GM18511 (cell line): Measurements from ENCODE around the gene F2.
"Not testable (repeated sequence)": the region's sequence is repeated elsewhere in the genome, so short reads cannot be mapped to it uniquely, and the experiment has no call there.

Experiments used
- ATAC-seq: cut with Tn5 transposase; IDR thresholded peaks from one replicate; pipeline ENCODE4 v1.9.1; 2021; ENCODE audit warnings: mild to moderate bottlenecking, moderate library complexity; ENCODE audit not compliant: unreplicated experiment

The F2 gene

DNA sequence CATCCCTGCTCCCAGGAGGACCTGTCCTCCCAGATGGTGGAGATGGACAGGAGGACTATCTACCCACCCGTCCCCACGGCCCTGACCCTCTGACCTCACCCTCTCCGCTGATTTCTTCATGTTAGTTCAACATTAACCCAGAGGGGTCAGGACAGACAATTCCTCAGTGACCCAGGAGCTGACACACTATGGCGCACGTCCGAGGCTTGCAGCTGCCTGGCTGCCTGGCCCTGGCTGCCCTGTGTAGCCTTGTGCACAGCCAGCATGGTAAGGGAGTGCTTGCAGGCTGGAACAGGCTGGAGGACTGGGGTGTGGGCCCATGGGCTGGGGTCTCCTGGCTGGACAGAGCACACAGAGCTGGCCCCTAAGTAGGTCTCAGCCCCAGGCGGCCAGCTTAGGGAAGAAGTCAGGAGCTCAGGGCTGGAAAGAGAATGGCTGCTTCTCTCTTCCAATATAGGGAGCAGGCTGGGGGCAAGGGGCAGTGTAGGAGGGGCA, at the start of gene F2:
Gene F2, plus strand, starts transcription at position 166 of the 495 bp plus-strand sequence. Its CDS starts 23 bp downstream, at position 189.
- no peak for ATAC-seq

DNA sequence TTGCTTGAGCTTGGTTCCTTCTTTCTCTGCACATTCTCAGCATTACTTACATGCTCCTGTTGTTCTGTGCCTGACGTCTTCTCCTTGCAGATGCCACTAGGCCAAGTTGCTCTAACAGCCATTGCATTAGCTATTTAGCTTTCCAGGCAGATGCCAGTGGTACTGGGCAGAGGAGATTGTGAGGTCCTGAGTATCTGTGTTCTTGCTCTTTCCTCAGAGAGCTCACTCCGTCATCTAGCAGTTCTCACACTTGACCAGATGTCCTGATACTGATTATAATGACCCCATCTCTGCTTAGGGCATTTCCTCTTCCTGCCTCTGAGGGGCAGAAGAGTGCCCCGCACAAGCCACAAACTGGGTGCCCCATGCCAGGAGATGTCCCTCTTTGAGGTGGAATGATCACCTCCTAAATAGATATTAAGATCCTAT, 49.3 kb upstream of the F2 start:
- ATAC-seq = no peak

DNA sequence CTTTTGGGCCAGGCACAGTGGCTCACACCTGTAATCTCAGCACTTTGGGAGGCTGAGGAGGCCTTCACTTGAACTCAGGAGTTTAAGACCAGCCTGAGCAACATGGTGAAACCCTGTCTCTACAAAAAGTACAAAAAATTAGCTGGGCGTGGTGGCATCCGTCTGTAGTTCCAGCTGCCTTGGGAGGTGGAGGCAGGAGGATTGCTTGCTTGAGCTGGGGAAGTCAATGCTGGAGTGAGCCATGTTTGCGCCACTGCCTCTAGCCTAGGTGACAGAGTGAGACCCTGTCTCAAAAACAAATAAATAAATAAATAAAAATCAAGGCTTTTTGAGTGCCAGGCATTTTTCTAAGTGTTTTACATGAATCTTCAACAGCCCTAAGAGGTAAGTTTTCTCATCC, 48.5 kb upstream of the F2 start:
- ATAC-seq = not testable (repeated sequence)

DNA sequence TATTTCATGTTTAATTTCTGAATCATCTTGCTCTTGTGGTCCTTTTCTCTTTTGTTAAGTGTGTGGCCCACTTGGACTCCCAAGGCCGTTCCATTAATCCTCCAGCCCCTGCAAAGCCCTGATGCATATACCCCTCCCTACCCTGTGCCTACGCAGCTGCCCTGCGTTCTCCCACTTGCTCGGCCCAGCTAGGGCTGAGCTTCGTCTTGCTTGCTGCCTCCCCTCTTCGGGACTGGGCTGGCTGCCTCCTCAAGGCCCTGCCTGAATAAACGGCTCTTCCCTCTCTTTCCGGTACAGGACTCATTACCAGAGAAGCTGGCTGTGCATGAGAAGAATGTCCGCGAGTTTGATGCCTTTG, 47.1 kb upstream of the F2 start:
- no peak for ATAC-seq

DNA sequence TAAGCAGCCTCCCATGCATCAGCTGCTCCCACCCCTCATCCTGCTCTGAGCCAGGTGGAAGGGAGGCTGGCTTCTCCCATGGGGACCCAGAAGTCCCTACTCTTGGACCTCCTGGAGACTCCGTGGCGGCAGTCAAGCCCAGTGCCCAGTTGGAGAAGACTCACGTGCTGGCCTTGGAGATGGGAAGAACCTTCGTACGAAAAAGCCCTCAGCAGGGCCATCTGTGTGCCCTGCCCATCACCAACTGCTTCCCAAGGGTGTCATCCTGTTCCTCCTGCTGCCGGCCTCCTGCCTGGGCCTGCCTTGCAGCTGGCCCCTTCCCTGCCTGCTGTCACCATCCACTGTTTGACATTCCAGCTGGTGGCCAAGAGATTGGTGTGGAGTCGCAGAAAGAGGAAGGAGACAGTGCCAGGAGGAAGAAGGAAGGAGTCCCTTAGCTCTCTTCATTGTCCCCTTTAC, 46.6 kb upstream of the F2 start:
- ATAC-seq = no peak

DNA sequence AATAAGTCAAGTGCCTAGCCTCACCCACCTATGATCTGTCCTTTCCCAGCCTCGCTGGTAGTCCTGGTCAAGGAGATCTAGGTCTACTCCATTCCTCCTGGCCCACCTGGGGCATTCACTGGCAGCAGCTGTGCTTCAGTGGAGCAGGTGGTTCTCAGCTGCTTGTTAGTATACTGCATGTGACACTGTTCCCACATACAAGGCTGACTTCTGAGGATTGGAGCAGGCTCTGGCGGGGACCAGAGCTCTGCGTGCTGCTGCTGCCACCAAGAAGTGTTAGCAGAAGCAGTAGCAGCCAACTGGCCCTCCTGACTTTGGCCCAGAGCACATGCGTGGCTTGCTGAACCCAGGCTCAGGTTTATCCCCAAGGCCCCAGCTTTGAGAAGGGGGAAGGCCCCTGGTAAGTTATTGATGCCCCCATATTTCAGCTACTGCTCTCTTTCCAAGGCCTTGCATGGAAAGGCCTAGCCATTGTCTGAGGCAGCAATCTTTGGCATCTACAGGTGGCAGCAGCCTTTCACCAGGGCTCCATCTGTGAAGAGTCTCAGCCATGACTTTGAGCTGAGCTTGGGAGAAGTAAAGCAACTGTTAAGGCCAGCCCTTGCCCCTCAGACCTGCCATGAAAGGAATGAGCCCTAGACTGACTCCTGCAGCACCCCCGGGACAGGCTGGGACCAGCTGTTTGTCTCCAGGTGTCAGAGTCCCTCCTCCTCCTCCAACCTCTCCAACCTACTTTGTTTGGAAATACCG, 45.1 kb upstream of the F2 start:
- no peak for ATAC-seq

DNA sequence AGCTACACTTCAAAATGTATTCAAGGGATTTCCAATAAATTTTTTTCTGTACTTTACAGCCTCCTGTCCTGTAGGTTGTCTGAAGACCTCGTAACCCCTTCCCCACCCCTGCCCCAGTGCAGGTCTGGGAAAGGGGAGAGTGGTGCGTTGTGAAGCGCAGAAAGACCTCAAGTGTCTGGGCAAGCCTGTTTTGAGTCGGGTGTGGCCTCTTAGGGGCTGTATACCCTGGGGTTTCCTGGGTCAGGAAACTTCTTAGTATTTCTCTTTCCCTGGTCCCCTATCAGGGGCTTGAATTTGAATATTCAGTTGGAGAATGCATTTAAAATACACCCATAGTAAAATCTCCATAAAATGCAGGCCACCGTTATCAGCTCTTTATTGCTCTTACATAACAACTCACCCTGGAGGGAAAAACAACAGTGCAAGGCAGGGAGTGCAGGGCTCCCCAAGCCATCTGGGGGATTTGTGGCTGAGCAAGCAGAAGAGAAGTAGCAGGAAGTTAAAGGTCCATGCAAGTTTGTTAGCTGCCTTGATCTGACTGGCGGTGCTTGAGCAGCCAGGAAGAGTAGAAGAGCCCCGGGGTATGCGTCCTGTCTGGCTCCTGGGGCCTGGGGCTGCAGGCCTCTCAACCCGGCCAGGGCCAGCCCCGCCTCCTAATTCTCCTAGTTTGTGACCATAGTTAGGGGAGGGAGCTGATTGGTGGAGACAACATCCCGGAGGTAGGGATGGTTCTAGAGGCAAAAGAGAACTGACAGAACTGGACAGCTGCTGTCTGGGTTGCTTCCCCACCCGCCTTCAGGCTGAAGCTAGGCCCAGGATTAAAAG, 44.3 kb upstream of the F2 start:
- no peak for ATAC-seq

DNA sequence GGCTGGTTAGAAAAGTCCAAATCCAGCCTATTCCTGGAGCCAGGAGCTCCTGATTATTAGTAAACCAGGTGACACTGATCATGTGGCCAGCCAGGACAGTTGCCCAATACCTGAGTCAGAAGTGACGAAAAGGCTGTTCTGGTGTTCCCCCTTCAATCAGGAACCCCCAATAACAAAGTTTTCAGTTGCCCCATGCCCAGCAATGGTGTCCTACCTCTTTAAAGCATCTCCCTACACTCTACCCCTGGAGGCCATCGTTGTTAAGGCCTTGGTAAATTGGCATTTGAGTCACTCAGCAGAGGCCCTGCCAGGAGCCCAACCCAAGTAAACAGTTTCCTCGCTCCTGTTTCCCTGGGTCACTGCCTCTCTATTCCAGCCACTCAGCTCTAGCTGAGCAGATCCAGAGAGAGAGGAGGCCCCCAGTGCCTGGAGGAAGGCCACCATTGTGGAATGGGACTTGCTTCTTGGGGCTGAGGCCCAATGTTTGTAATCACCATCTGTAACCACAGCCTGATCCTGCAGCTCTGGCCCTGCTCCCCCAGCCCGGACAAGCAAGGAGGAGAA, 43.6 kb upstream of the F2 start:
- ATAC-seq = no peak

DNA sequence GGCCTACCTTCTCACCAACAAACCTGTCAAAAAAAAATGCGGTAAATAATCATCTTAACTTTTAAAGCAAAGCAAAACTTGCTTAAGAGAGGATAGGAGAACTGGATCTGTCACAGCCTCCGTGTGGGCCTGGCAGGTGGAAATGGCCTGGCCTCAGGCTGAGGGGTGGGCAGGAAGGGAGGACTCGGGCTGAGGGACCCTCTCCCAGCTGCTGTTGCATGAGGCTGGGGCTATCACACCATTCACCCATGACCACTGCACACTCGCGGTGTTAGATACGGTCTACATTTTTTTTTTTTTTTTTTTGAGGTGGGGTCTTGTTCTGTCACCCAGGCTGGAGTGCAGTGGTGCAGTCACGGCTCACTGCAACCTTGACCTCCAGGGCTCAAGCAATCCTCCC, 43.1 kb upstream of the F2 start:
- ATAC-seq = no peak

DNA sequence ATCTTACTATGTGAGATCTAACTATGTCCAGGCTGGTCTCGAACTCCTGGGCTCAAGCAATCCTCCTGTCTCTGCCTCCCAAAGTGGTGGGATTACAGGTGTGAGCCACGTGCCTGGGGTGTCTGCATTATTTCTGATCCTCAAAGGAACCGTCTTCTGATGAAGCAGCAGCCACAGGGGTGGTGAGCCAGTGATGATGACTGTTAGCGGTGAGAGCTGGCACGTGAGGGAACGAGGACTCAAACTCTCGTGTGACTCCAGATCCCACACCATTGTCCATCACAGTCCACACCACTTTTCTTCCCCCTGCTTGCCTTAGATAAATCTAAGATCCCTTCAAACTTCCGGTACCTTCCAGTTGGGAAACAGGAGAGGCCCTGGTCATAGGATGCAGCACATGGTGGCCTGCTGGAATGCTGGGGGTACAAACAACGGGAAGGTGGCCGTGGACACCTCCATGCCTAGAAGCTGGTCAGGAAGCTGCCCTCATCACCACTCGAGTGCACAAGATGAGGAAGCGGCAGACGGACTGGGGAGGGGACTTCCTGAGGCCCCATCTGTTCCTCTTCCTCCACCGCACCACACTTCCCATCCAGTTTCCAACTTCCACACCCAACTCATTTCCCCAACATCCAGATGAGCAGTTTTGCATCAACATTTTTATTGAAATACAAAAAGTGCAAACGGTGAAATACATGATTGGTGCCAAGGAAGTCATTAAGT, 42.4 kb upstream of the F2 start:
- no peak for ATAC-seq

DNA sequence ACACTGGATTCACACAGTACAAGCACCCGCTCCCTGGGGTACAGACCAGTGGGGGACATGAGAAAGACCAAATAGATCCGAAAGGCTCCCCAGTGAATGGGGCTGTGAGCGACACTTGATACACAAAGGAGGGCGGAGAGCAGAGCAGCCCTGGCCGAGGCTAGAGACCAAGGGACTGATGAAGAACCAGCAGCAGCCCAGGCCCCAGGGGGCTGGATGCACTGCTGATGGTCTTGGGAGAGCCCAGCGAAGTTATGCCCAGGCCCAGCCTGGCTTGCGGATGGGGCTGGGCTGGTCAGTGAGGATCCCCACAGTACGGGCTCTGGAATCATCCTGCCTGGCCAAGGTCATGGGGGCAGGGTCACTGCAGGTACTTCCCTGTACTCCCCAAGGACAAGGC, 41.8 kb upstream of the F2 start:
- ATAC-seq = no peak

DNA sequence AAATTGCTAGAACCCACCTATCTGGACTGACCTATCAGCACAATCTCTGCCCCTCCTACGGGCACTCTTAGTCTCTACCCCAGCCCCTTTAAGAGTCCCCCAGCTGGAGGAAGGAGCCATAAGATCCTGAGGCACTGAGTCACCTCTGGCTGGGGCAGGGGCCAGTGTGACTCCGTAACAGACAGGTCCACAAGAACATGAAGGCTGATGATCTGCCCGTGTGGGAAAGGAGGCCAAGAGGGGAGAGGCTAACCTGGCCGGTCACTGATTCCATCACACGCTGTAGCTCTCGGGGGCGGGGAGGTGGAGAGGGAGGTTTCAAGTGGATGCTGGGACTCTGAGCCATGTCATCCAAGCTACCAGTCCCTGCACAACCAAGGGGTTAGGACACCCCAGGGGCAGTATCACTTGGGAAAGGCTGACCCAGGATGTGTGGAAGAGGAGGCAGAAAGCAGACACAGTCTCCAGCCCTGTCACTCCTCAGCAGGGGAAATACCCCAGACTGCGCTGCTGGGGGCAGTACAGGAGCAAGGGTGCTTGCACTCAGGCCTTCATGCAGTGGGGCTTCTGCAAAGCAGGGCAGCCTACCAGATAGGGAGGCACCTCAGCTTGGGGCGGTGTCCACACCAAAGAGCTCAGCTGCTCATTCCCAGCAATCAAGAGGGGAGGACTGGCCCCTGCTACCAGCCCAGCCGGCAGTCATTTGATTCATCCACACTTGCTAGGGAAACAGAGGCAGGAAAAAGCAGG, 40.8 kb upstream of the F2 start:
- ATAC-seq = no peak

DNA sequence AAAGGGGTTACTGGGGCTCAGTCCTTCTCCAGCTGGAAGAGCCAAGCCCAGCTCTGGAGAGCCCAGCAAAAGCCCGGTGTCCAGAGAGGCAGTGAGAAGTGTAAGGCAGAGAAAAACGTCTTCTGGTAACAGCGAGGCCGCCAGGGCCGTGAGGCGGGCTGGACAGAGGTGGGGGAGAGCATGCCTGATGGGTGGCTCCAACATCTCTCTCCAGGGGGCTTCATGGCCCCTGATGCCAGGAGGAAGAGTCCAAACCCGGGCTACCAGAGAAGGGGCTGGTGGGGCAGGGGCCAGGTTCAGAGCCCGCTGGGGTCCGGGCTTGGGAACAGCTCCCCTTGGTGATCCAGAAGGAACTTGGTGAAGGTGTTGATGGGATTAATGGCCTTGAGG, 40.3 kb upstream of the F2 start:
- no peak for ATAC-seq

DNA sequence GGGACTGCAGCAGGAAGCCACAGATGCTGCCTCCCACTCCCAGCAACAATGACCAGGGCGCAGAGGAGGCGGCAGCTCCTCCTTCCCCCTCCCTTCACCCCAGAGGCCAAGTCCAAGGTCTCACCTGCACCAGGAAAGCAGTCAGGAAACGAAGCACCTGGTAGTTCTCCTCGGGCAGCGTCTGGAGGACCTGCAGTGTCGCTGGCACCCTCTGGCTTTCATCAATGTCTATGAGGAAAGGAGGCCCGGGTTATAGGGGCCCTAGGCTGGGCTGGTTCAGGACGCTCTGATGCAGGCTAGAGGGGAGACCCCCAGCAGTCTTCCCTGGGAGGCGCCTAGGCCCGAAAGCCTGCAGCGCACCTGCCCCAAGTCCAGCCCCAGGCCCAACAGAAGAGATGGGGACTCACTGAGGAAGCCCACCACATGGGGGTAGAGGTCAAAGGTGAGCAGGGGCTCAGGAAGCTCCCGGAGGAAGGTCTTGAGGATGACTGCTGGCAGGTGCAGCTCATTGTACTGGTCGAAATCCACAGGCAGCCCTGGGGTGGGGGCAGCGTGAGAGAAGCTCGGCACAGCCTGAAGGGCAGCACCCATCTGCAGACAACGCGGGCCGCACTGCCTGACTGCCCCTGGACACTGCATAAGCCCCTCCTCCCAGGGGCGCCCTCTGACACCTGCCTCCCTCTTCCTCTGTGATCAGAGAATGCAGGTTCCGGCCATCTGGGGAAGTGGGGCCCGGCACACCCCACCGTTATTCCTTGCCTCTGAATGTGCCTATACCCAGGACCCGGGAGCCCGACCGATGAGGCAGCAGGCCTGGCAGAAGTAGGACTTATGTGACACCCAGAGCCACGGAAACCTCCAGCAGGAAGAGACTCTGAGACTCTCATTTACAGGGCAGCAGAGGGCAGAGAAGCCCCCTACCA, 39.5 kb upstream of the F2 start:
- no peak for ATAC-seq

DNA sequence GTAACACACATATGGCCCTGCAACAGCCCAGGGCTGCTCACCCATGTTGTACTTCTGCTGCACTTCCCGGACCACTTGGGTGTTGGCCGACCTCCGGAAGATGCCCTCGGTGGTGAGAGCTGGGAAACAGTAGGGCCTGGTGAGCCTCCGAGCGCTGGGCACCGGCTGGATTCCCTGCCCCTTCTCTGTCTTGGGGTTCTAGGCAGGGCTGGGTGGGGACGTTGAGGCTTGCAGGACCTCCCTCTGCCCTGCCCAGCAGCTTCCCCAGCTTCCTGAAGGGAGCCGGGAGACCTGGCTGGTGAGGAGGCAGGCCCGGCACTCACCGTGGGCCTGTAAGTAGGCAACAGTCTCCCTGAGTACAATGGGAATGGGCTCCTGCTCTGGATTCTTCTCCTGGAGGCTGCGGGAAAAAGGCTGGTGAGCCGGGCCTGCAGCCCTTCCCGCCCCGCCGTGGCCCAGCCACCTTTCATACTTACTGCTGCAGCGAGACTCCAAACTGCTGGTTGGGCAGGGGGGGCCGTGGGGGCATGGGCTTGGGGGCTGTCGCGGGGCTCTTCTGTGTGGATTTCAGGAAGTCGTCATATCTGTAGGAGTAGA, 38.8 kb upstream of the F2 start:
- no peak for ATAC-seq

DNA sequence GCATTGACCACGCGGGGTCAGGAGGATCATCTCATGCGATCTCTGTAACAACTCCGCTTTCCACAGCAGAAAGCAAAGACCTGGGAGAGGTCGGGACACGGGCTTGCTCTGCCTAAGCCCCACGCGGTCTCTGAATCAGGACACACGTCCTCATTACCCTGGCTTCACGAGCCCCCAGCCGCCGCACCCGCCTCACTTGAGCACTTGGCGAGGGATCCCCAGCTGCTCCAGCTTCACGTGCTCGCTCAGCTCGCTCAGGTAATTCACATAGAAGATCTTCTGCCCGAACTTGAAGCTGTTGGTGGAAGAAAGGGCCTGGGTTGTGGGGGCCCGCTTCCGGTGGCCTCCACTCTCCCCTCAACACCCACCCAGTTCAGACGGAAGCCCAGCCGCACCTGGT, 38.2 kb upstream of the F2 start:
- no peak for ATAC-seq

DNA sequence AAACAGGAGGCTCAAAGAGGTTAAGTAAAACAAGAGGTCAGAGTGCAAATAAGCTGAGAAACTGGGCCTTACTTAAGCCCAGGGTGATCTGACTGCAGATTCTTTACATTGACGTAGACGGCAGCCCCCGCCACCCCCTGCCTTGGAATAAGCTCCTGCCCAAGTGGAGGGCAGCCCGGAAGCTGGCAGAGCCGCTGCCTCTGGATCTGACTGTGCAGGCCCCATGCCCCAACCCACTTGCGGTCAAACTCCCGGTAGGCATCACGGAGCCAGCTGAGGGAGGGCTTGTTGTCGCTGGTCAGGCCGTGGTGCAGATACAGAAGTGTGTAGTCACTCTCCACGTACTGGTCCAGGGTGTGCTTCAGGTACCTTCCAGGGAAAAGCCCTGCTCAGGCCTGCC, 37.2 kb upstream of the F2 start:
- no peak for ATAC-seq

DNA sequence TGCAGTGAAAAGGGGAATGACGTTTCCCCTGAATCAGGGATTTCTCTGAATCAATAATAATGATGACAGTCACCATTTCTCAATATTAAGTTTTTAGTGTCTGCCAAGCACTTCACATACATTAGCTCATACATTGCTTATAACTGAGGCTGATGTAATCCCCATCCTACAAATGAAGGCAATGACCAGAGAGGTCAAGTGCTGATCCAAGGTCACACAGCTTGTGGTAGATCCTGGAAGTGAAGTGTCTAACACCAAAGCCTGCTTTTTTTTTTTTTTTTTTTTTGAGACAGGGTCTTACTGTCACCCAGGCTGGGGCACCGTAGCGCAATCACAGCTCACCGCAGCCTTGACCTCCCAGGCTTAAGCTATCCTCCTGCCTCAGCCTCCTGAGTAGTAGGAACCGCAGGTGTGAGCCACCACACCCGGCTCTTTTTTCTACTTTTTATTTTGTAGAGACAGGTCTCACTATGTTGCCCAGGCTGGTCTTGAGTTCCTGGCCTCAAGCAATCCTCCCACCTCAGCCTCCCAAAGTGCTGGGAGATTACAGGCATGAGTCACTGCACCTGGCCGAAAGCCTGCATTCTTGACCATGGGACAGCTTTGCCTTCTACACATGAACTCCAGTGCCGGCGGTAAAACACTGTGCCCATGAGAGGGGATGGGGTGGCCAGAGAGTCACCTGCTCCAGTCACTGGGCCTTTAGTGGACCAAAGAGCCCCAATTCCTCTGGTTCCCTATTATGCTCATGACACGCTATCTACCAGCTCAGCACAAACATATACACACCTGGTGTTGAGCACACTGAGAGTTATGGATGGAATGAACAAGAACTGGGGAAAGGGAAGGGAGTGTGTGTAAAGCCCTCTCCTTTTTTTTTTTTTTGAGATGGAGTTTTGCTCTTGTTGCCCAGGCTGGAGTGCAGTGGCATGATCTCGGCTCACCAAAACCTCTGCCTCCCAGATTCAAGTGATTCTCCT, 36.0 kb upstream of the F2 start:
- no peak for ATAC-seq
